Prostate gland (tissue), 2 donors: ENCODE data around the gene FAM170B. TPM values are rescaled to one million over a fixed set of nuclear protein-coding genes. Genes with fewer than 3 reads are reported as not detected.

Experiments
- DNase-seq: peaks from one replicate; pipeline ENCODE4 v3.0.0-alpha.2; 2019; ENCODE audit warnings: low spot score
- H3K27ac ChIP-seq, 2 donors: fragments of 200-600 bp; sonication (generic); 2 replicates each; pipeline ENCODE4 v1.5.1; 2017 to 2019
- H3K27me3 ChIP-seq: fragments of 200-600 bp; sonication (generic); replicated peaks from 2 replicates; pipeline ENCODE4 v1.5.1; 2019; ENCODE audit not compliant: insufficient read depth
- H3K36me3 ChIP-seq, 2 donors: fragments of 200-600 bp; sonication (generic); 1 replicate in 1 of 2; 2 replicates in 1 of 2; pipeline versions ENCODE4 v1.5.1 to v1.8.1; 2017 to 2019
- H3K4me1 ChIP-seq: fragments of 200-600 bp; sonication (generic); replicated peaks from 2 replicates; pipeline ENCODE4 v1.5.1; 2019
- H3K4me3 ChIP-seq, 2 donors: fragments of 200-600 bp; sonication (generic); 2 replicates each; pipeline ENCODE4 v1.5.1; 2017 to 2019
- H3K9me3 ChIP-seq: fragments of 200-600 bp; sonication (generic); 2 replicates; pipeline ENCODE4 v1.5.1; 2017
- CTCF ChIP-seq, 4 experiments: fragments of 200-600 bp in 2 of 4; fragments of 450-650 bp in 2 of 4; sonication (generic) in 2 of 4; IDR thresholded peaks; 1 replicate in 3 of 4; 2 replicates in 1 of 4; pipeline ENCODE4 v1.5.1; 2016 to 2019; ENCODE audit warnings: antibody characterized with exemption in 4 of 4, mild to moderate bottlenecking in 2 of 4, moderate library complexity in 2 of 4
- POLR2A ChIP-seq: fragments of 450-650 bp; IDR thresholded peaks from one replicate; pipeline ENCODE4 v1.6.1; 2016; ENCODE audit warnings: antibody characterized with exemption, mild to moderate bottlenecking
- POLR2AphosphoS5 ChIP-seq: sonication (generic); formaldehyde crosslinking; IDR thresholded peaks from one replicate; pipeline ENCODE4 v1.6.1; 2017; ENCODE audit warnings: antibody characterized with exemption
- WGBS: methylation state at CpG from one replicate; pipeline ENCODE4 v1.1.5; 2018; 5-methylcytosine and 5-hydroxymethylcytosine counted together
- intact Hi-C: fragments of 100-400 bp; cut with DNase I; formaldehyde crosslinking; loops from one replicate; pipeline ENCODE4 v1.14.2; 2022
- total RNA-seq, 2 donors: library from RNA; depleted of rRNA; stranded (reverse); fragments of >200 nt; gene quantifications; one replicate each; pipeline ENCODE4 v1.1.0, GENCODE V29; 2016

FAM170B gene
- total RNA-seq, 2 donors from 2014 or later, result not detected

- Histone ChIP-seq H3K27ac (no peak overlapping the region), H3K4me1 (no peaks in the 10 kb centered on the region), H3K9me3 (no peaks in the 10 kb centered on the region), H3K27me3 (no peaks in the 10 kb centered on the region), H3K4me3 (no peak overlapping the region), H3K36me3 (no peaks in the 10 kb centered on the region)
- DNase-seq, result no peak
- TF ChIP-seq POLR2A (no peak), CTCF (IDR thresholded peaks at IDR 0.05) (no peak), POLR2AphosphoS5 (no peak)
- intact Hi-C loops, result no loop called here
- 35% methylated on average over 4 of the region's 4 CpGs for WGBS
Observed at GRCh38 chr10:49153115-49153514, 19.3 kb upstream of the FAM170B start.

DNA sequence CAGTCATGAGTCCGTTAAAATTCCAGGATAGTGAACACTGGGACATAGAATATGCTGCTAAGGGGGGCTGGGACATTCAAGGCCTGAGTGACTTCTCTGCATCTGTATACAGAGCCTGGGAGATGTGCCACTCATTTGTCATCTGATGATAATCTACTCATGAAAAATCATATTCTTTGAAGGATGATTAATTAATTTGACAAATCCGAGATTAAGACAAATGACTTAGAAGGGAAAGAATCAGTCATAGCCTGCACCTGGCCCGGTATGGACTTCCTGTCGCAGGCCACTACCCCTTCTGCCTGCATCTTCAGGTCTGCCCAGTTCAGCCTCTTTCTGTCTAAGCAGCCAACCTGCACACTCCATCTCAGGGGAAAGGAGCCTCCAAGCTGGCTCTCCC, 18.8 kb upstream of the FAM170B start:
- no peaks in the 10 kb centered on the region for H3K27me3 ChIP-seq
- no peak overlapping the region for H3K4me3 ChIP-seq
- TF ChIP-seq POLR2A (no peak), POLR2AphosphoS5 (no peak), CTCF (IDR thresholded peaks at IDR 0.05) (no peak)
- intact Hi-C loops, result no loop called here
- no peaks in the 10 kb centered on the region for H3K36me3 ChIP-seq
- H3K4me1 ChIP-seq, result no peaks in the 10 kb centered on the region
- H3K9me3 ChIP-seq, result no peaks in the 10 kb centered on the region
- no peak for DNase-seq
- no peak overlapping the region for H3K27ac ChIP-seq
- WGBS, result 80% methylated on average over 4 of the region's 4 CpGs

DNA sequence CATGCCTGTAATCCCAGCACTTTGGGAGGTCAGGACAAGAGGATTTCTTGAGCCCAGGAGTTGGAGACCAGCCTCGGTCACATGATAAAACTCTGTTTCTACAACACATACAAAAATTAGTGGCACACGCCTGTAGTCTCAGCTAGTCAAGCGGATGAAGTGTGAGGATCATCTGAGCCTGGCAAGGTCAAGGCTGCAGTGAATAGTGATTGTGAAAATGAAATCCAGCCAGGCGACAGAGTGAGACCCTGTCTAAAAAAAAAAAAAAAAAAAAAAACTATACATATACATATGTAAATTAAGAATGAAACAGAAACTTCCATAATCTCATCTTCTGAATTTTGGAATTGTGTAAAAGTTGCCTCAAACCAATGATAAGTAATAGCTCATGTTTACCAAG, 18.2 kb upstream of the FAM170B start:
- DNase-seq, result no peak
- no peak overlapping the region for H3K4me3 ChIP-seq
- H3K9me3 ChIP-seq, result no peaks in the 10 kb centered on the region
- H3K4me1 ChIP-seq, result no peaks in the 10 kb centered on the region
- H3K27ac ChIP-seq, result no peak overlapping the region
- TF ChIP-seq CTCF (IDR thresholded peaks at IDR 0.05), result no peak
- no peak for TF ChIP-seq POLR2A
- TF ChIP-seq POLR2AphosphoS5, result no peak
- no peaks in the 10 kb centered on the region for H3K36me3 ChIP-seq
- H3K27me3 ChIP-seq, result no peaks in the 10 kb centered on the region
- intact Hi-C loops, result no loop called here
- WGBS, result 95% methylated on average over 4 of the region's 4 CpGs

- intact Hi-C loops, result no loop called here
- Histone ChIP-seq H3K9me3 (no peaks in the 10 kb centered on the region), H3K27ac (no peak overlapping the region), H3K4me3 (no peak overlapping the region), H3K4me1 (no peaks in the 10 kb centered on the region), H3K27me3 (no peaks in the 10 kb centered on the region), H3K36me3 (no peaks in the 10 kb centered on the region)
- DNase-seq, result no peak
- WGBS, result 89% methylated on average over 1 of the region's 1 CpG
- TF ChIP-seq POLR2A (no peak), CTCF (IDR thresholded peaks at IDR 0.05) (no peak), POLR2AphosphoS5 (no peak)
Observed at GRCh38 chr10:49151481-49151880, 17.7 kb upstream of the FAM170B start.

- Histone ChIP-seq H3K9me3 (no peaks in the 10 kb centered on the region), H3K4me1 (no peaks in the 10 kb centered on the region), H3K27me3 (no peaks in the 10 kb centered on the region), H3K4me3 (no peak overlapping the region), H3K27ac (no peak overlapping the region), H3K36me3 (no peaks in the 10 kb centered on the region)
- DNase-seq, result no peak
- intact Hi-C loops, result no loop called here
- TF ChIP-seq POLR2AphosphoS5 (no peak), POLR2A (no peak)
- 32% methylated on average over 2 of the region's 2 CpGs for WGBS
Observed at GRCh38 chr10:49151025-49151445, 17.2 kb upstream of the FAM170B start.
